GM06990 (cell line): ENCODE results near the gene SLC30A3.

Source experiments
- DNase-seq: peaks from one replicate; pipeline ENCODE4 v3.0.0-alpha.2; 2011; ENCODE audit not compliant: insufficient read length; ENCODE audit errors: extremely low read depth
- H3K27me3 ChIP-seq: replicated peaks from 2 replicates; pipeline ENCODE4 v1.6.0; 2011; ENCODE audit warnings: low read length; ENCODE audit not compliant: control insufficient read depth, insufficient read depth
- H3K36me3 ChIP-seq: 2 replicates; pipeline ENCODE4 v1.5.1; 2011; ENCODE audit warnings: low read length; ENCODE audit not compliant: control insufficient read depth, insufficient read depth
- H3K4me3 ChIP-seq: replicated peaks from 2 replicates; pipeline ENCODE4 v1.5.1; 2011; ENCODE audit warnings: low read depth, mild to moderate bottlenecking, control low read depth, low read length
- TF ChIP-seq, protein P1 (sequence below): IDR thresholded peaks from 2 replicates; pipeline ENCODE4 v1.5.1; 2011; ENCODE audit warnings: low read length, control low read depth, mild to moderate bottlenecking, inconsistent platforms; ENCODE audit not compliant: insufficient read depth, poor library complexity, severe bottlenecking

Gene SLC30A3

DNA sequence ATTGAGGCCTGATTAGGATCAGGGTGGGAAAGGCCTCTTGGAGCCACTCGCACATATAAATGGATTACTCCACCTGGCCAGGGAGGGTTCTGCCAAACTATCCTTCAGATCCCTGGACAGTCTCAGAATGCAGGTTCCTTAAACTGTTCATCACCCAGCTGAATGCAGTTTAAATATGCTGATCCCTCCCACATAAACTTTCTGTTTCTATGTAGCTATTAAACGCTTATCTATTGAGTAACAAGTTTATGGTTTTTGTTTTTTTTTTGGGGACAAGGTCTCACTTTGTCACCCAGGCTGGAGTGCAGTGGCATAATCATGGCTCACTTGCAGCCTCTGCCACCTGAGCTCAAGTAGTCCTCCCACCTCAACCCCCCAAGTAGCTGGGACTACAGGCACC, 43.8 kb downstream of the SLC30A3 start:
- no peak overlapping the region for H3K4me3 ChIP-seq
- DNase-seq, result no peak
- TF ChIP-seq, protein P1, sequence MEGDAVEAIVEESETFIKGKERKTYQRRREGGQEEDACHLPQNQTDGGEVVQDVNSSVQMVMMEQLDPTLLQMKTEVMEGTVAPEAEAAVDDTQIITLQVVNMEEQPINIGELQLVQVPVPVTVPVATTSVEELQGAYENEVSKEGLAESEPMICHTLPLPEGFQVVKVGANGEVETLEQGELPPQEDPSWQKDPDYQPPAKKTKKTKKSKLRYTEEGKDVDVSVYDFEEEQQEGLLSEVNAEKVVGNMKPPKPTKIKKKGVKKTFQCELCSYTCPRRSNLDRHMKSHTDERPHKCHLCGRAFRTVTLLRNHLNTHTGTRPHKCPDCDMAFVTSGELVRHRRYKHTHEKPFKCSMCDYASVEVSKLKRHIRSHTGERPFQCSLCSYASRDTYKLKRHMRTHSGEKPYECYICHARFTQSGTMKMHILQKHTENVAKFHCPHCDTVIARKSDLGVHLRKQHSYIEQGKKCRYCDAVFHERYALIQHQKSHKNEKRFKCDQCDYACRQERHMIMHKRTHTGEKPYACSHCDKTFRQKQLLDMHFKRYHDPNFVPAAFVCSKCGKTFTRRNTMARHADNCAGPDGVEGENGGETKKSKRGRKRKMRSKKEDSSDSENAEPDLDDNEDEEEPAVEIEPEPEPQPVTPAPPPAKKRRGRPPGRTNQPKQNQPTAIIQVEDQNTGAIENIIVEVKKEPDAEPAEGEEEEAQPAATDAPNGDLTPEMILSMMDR, result no peak
- H3K36me3 ChIP-seq, result peaks cover 24% of the 10 kb centered on the region
- no peaks in the 10 kb centered on the region for H3K27me3 ChIP-seq

DNA sequence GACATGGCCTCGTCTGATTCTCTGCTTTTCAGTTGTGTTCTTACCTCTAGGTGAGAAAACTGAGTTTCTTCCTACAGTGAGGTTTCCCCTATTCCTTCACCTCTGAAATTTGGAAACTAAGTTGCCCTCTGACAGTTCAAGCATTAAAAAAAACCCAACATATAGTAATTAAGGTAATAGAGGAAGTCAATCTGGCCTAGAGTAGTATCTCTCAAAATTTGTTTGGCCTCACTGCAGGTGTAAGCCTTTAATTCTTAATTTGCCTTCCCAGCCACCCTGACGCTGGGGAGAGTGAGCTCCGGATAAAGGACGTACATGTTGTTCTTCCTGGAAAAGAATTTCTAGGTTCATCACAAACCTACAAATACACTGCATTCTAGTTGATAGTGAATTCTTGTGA, 44.2 kb downstream of the SLC30A3 start:
- peaks cover 21% of the 10 kb centered on the region for H3K36me3 ChIP-seq

DNA sequence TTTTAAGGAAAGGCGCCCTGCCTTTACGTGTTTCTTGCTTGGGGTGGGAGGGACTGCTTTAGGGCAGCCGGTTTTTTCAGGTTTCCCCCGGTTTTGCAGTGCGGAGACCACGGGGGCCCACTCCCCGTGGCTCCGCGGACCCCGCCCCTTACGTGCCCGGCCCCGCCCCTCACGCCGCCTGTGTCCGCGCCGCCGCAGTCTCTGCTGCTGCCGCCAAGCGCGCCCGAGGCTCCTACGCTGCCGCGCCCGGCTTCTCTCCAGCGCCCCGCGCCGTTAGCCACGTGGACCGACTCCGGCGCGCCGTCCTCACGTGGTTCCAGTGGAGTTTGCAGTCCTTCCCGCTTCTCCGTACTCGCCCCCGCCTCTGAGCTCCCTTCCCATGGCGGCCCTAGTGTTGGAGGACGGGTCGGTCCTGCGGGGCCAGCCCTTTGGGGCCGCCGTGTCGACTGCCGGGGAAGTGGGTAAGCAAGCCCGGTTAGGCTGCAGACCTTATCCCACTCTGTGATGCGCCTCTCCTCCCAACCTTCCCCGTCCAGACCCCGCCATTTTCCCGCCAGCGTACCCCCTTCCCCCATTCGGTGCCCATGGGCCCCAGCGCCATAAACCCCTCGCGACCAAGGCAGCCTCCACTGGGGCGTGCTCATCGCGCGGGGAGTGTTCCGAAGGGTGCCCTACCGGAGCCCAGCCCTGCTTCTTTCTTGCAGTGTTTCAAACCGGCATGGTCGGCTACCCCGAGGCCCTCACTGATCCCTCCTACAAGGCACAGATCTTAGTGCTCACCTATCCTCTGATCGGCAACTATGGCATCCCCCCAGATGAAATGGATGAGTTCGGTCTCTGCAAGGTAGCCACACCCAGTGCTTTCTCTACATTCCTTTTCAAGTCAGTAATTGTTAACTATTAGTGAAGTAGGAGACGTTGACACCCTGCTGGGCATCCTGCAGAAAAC, 45.4 kb downstream of the SLC30A3 start, which contains the start of gene CAD:
TSS of gene CAD (plus strand) at position 197 of the 949 bp plus-strand sequence. CDS start at position 380, 183 bp downstream.
- TF ChIP-seq, protein P1, result no peak
- Histone ChIP-seq H3K27me3 (no peaks in the 10 kb centered on the region), H3K36me3 (peaks cover 13% of the 10 kb centered on the region), H3K4me3 (peak within 1 kb of the TSS; percentile 94)
- peak; percentile 92 for DNase-seq

More for the DNA sequence above, 44.2 kb downstream of the SLC30A3 start:
- no peak for DNase-seq
- H3K4me3 ChIP-seq, result peak overlapping the region; percentile 94
- TF ChIP-seq, protein P1, result no peak
- no peaks in the 10 kb centered on the region for H3K27me3 ChIP-seq

DNA sequence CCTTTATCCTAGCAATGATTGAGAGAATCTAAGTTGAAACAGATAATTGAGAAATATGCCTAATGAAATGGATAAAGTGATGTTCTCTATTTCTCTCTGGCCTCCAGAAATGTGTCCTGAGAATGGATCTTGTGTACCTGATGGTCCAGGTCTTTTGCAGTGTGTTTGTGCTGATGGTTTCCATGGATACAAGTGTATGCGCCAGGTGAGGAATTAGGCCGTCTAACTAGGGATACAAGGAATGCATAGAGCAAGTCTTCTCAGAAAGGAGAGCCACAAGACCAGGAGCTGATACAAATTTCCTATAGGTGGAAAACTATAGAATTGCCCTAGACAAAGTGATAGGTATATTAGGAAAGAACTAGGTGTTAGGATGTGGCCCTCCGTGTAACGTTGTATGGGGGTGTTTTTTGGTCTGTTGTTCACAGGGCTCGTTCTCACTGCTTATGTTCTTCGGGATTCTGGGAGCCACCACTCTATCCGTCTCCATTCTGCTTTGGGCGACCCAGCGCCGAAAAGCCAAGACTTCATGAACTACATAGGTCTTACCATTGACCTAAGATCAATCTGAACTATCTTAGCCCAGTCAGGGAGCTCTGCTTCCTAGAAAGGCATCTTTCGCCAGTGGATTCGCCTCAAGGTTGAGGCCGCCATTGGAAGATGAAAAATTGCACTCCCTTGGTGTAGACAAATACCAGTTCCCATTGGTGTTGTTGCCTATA, 46.3 kb downstream of the SLC30A3 start:
- DNase-seq, result no peak
- no peaks in the 10 kb centered on the region for H3K27me3 ChIP-seq
- peak overlapping the region; percentile 94 for H3K4me3 ChIP-seq
- TF ChIP-seq, protein P1, result no peak
- H3K36me3 ChIP-seq, result peaks cover 8% of the 10 kb centered on the region

DNA sequence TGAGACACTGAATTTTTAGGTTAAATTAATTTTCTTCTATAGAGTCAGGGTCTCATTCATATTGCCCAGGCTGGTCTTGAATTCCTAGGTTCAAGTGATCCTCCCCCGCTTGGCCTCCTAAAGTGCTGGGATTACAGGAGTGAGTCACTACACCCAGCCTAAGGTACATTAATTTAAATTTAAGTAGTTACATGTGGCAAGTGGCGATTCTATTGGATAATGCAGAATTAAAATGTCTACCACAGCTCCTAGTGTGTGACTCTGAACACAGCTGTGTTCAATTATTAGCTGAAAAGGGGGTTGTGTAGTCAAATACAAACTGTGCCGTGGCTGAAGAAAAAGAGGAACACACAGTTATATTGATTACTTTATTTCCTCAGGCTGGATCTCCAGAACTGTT, 47.9 kb downstream of the SLC30A3 start:
- TF ChIP-seq, protein P1, result no peak
- peaks cover 3% of the 10 kb centered on the region for H3K36me3 ChIP-seq
- no peak overlapping the region for H3K4me3 ChIP-seq
- H3K27me3 ChIP-seq, result no peaks in the 10 kb centered on the region
- no peak for DNase-seq
